Pancreas (tissue), 10 donors: ENCODE results near the gene APP. TPM values are rescaled to one million over a fixed set of nuclear protein-coding genes. Genes with fewer than 3 reads are reported as not detected.

ENCODE experiments used
- ATAC-seq, 4 donors: fragments of 200-7000 bp; cut with Tn5 transposase; one replicate each; pipeline versions ENCODE4 v1.8.0 to v1.9.1; 2020; ENCODE audit warnings: mild to moderate bottlenecking in 4 of 4, moderate library complexity in 4 of 4
- DNase-seq, 6 donors: peaks; one replicate each; pipeline ENCODE4 v3.0.0-alpha.2; 2020
- FAIRE-seq: peaks from 2 replicates; lab custom pipeline; 2012; peaks lifted over from hg19 to GRCh38; lab: Jason Lieb, UNC
- H3K27ac ChIP-seq, 4 donors: fragments of 200-600 bp; sonication (generic); 1 replicate in 3 of 4; 2 replicates in 1 of 4; pipeline versions ENCODE4 v1.5.0 to v1.8.0; 2020
- H3K27me3 ChIP-seq, 4 donors: fragments of 200-600 bp; one replicate each; pipeline ENCODE4 v1.8.0; 2021
- H3K36me3 ChIP-seq, 3 donors: fragments of 200-600 bp; sonication (generic) in 1 of 3; one replicate each; pipeline versions ENCODE4 v1.5.0 to v1.8.0; 2020 to 2021
- H3K4me1 ChIP-seq, 3 donors: fragments of 200-600 bp; one replicate each; pipeline ENCODE4 v1.8.0; 2021
- H3K4me3 ChIP-seq, 4 donors: fragments of 200-600 bp; sonication (generic) in 2 of 4; one replicate each; pipeline versions ENCODE4 v1.5.0 to v1.8.0; 2020 to 2021
- H3K9me3 ChIP-seq, 4 donors: fragments of 200-600 bp; one replicate each; pipeline ENCODE4 v1.8.0; 2021
- WGBS, 2 donors: extraction: QIAGEN DNeasy Blood & Tissue Kit; methylation state at CpG; one replicate each; pipeline ENCODE4 v1.1.7; 2013; 5-methylcytosine and 5-hydroxymethylcytosine counted together
- intact Hi-C, 3 donors: fragments of 100-400 bp; cut with DNase I; formaldehyde crosslinking; loops; one replicate each; pipeline versions ENCODE4 v1.11.1 to v1.14.2; 2022
- polyA plus RNA-seq, 2 donors: library from polyadenylated mRNA; stranded (reverse); fragments of 200-250 nt; gene quantifications; one replicate each; pipeline ENCODE4 v1.2.3, GENCODE V29; 2013
- total RNA-seq, 6 donors: library from RNA; stranded (reverse); fragmentation: NEBNext Ultra II Directional in 4 of 6; extraction: Animal tissue kit (Norgen Biotek cat#: 25700) in 4 of 6; gene quantifications; one replicate each; pipeline versions ENCODE4 v1.2.1 to v1.2.4, GENCODE V29; 2021 to 2023
- TF ChIP-seq, protein P1 (sequence below), 4 donors: fragments of 200-600 bp; sonication (generic) in 3 of 4; IDR thresholded peaks; one replicate each; pipeline versions ENCODE4 v1.5.0 to v1.8.0; 2021; ENCODE audit warnings: antibody characterized with exemption in 4 of 4
- donor health status: healthy with polysubstance abuse.
- donor health status: DM: no; HTN: no; CAD: no; lungs with moderate emphysema.
- donor health status: DM: no; HTN: no; CAD: no.
- donor health status: control.
- donor health status: control.
- donor health status: Bipolar disorder and iron deficiency.
- donor health status: DM: yes; HTN: yes; CAD: no.
- donor health status: DM: no; HTN: no; CAD: no.
- donor health status: DM: no; HTN: no; CAD: no.
- donor health status: DM: yes; HTN: yes; CAD: no.

APP gene
- total and polyA plus RNA-seq, 8 donors, result 50.7 to 372 (median 165) TPM

DNA sequence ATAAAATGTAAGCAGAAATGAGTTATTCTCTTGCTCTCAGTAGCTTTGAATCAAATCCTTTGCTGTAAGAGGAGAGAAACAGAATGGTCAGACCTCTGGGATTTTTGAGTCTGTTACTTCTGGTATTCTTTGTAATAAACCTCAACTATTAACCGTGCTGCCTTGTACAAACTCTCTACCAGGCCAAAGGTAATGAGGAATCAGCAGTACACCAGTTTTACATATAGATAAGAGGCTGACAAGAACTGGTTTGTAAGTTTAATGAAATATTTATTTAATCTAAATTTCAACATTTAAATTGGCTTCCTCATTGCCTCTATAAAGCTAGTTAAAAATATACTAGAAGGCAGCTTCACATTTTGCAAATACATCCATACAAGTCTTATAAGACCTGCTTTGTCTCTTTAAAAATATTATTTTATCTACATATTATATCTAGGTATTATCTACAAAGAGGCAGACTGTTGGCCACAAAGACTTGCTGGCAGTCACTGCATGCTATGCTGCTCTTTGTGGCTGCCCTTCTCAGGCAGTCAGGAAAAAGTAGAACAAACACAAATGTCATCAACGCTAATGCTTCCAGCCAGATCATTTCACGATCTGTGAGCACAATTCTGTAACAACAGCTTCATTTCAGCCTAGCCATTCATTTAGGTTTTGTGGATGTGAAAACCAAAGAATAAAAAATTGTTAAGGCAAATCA, 262.8 kb downstream of the APP start:
- no peak overlapping the region for H3K4me3 ChIP-seq
- no peaks in the 10 kb centered on the region for H3K9me3 ChIP-seq
- TF ChIP-seq, protein P1, sequence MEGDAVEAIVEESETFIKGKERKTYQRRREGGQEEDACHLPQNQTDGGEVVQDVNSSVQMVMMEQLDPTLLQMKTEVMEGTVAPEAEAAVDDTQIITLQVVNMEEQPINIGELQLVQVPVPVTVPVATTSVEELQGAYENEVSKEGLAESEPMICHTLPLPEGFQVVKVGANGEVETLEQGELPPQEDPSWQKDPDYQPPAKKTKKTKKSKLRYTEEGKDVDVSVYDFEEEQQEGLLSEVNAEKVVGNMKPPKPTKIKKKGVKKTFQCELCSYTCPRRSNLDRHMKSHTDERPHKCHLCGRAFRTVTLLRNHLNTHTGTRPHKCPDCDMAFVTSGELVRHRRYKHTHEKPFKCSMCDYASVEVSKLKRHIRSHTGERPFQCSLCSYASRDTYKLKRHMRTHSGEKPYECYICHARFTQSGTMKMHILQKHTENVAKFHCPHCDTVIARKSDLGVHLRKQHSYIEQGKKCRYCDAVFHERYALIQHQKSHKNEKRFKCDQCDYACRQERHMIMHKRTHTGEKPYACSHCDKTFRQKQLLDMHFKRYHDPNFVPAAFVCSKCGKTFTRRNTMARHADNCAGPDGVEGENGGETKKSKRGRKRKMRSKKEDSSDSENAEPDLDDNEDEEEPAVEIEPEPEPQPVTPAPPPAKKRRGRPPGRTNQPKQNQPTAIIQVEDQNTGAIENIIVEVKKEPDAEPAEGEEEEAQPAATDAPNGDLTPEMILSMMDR (IDR thresholded peaks at IDR 0.05), result no peak
- peaks cover 0 to 6% (median 0%) of the 10 kb centered on the region in 3 donors for H3K36me3 ChIP-seq
- peak overlapping the region in 1 of 4 donors; percentile 15 for H3K27ac ChIP-seq
- ATAC-seq (peak in 3 of 4 donors; percentile 61 to 76 (median 73)), DNase-seq (no peak), FAIRE-seq (peak; percentile 49)
- peaks cover 0 to 13% (median 11%) of the 10 kb centered on the region in 3 donors for H3K4me1 ChIP-seq
- H3K27me3 ChIP-seq, result no peaks in the 10 kb centered on the region
- intact Hi-C loops, result no loop called here
- 6 to 11% methylated on average over 3 of the region's 3 CpGs for WGBS, 2 donors

DNA sequence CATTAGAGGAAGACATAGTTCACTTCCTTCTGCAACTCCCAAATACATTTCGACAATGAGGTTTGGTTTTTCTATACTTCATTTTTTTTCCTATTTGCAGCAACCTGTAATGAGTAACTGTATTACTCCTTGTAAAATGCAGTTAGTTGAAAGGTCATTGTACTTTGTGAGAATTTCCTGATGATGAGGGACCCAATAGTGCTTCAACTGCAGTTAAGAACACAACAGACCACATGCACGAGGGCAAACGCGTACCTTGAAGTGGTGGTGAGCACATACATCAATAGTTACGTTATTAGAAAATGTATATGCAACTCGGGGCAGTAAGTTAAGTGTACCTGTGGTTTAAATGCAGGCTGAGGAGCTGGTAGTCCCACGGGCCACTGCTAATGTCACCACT, 264.0 kb downstream of the APP start:
- Histone ChIP-seq H3K9me3 (no peaks in the 10 kb centered on the region), H3K4me3 (no peak overlapping the region), H3K27ac (no peak overlapping the region), H3K27me3 (no peaks in the 10 kb centered on the region), H3K36me3 (peaks cover 0 to 6% (median 0%) of the 10 kb centered on the region in 3 donors), H3K4me1 (peaks cover 0 to 11% (median 3%) of the 10 kb centered on the region in 3 donors)
- TF ChIP-seq, protein P1 (IDR thresholded peaks at IDR 0.05), result no peak
- DNase-seq (no peak), ATAC-seq (no peak), FAIRE-seq (no peak)
- WGBS, 2 donors, result 94 to 96% methylated on average over 7 of the region's 7 CpGs
- intact Hi-C loops, result no loop called here

DNA sequence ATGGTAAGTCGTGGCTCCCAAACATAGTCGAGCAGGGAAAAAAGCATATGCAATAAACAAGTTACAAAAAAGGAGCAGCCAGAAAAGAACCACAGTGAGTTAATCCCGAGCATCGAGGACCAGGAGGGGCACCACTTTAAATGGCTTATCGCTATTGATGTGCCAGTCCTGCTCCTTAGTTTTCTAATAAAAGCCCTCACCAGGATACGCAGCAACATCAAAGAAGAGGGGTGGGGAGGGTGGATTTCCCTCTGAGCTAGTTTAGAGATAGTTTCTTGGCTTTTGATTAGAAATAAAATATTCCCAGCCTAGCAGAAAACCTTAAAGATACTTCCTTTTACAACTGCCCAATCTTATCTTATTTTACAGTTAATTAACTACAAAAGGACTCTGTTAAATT, 265.4 kb downstream of the APP start:
- Histone ChIP-seq H3K9me3 (no peaks in the 10 kb centered on the region), H3K27ac (no peak overlapping the region), H3K4me1 (peaks cover 0 to 11% (median 3%) of the 10 kb centered on the region in 3 donors), H3K36me3 (peaks cover 0 to 6% (median 0%) of the 10 kb centered on the region in 3 donors), H3K4me3 (no peak overlapping the region), H3K27me3 (no peaks in the 10 kb centered on the region)
- TF ChIP-seq, protein P1 (IDR thresholded peaks at IDR 0.05), result no peak
- FAIRE-seq (no peak), DNase-seq (no peak), ATAC-seq (no peak)
- whole genome bisulfite sequencing, 2 donors, result 81 to 84% methylated on average over 6 of the region's 6 CpGs
- intact Hi-C loops, result no loop called here

DNA sequence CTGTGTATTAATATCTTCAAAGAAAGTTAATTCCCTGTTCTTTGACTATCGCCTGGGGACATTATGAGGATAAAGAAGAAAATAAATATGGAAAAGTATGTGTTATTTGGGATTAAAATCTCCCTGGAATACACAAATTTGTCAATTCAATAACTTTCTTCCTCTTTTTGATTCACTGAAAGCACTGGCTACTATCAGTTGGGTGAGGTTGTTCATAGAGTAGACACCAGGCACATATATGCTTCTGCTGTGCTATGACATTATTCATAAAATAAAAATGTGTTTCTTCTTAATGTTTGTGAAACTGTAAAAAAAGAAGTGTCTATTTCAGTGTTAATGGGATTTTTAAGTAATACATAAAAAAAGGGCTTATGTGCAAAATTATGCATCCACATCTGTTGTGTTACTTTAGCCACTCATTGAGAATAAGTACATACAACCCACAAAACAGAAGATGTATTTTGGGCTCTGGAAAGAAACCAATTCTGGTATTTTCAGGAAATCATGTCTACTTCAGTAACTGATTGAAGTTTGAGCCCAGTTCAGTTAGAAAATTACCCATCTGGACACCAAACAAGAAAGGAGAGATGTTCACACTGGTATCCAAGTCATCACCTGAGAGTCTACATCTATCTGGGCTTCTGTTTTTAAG, 266.4 kb downstream of the APP start:
- WGBS, 2 donors, result 97 to 98% methylated on average over 1 of the region's 1 CpG
- Histone ChIP-seq H3K4me1 (peaks cover 0 to 11% (median 3%) of the 10 kb centered on the region in 3 donors), H3K27me3 (no peaks in the 10 kb centered on the region), H3K9me3 (no peaks in the 10 kb centered on the region), H3K4me3 (no peak overlapping the region), H3K36me3 (peaks cover 0 to 6% (median 0%) of the 10 kb centered on the region in 3 donors), H3K27ac (no peak overlapping the region)
- TF ChIP-seq, protein P1 (IDR thresholded peaks at IDR 0.05), result no peak
- intact Hi-C loops, result no loop called here
- ATAC-seq (no peak), FAIRE-seq (no peak), DNase-seq (no peak)
